ENCODE measurements around the gene HNRNPC.
"Not testable (repeated sequence)": the region's sequence is repeated elsewhere in the genome, so short reads cannot be mapped to it uniquely, and the experiment has no call there.

Gene HNRNPC

DNA sequence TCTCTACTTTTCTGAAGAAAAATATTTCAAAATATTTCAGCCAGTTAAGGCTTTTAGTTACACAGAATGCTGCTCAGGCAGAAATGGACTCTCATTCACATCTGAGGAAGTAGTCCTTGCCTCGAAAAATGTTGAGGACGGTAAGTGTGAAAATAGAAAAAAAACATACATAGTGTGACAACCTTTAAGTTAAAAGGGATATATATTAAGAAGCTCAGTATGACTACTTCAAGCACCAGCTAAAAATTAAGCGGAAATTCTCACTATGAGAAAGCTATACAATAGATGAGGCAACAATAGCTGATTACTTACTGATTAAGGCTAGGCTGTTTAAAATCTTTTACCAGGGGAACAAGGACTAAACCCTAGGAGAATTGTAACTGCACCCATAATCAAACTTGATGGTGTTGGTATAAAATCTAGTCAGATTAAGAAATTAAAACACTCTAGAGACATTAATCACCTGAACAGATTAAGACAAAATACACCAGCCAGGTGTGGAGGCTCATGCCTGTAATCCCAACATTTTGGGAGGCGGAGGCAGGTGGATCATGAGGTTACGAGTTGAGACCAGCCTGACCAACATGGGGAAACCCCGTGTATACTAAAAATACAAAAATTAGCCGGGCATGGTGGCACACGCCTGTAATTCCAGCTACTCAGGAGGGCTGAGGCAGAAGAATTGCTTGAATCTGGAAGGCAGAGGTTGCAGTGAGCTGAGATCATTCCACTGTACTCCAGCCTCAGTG is 53.9 kb downstream of the HNRNPC start:
- H3K9me3 ChIP-seq (ENCODE audit: insufficient read depth, low read length), result no peaks in the 10 kb centered on the region
- H2AFZ ChIP-seq (ENCODE audit: low read depth, low read length), result no peak overlapping the region
- no peak overlapping the region for H3K4me3 ChIP-seq (ENCODE audit: low read length)
- H3K4me2 ChIP-seq (ENCODE audit: low read length), result no peak overlapping the region
- peaks cover 6% of the 10 kb centered on the region; the same call in 1 of the 2 replicates for H3K4me1 ChIP-seq (ENCODE audit: low read length)
- H3K36me3 ChIP-seq (replicated peaks; ENCODE audit: low read depth, low read length), result peaks cover 78% of the 10 kb centered on the region
- no peak for TF ChIP-seq EZH2phosphoT487 (IDR thresholded peaks at IDR 0.05; ENCODE audit: low read depth)
- TF ChIP-seq, protein P1, sequence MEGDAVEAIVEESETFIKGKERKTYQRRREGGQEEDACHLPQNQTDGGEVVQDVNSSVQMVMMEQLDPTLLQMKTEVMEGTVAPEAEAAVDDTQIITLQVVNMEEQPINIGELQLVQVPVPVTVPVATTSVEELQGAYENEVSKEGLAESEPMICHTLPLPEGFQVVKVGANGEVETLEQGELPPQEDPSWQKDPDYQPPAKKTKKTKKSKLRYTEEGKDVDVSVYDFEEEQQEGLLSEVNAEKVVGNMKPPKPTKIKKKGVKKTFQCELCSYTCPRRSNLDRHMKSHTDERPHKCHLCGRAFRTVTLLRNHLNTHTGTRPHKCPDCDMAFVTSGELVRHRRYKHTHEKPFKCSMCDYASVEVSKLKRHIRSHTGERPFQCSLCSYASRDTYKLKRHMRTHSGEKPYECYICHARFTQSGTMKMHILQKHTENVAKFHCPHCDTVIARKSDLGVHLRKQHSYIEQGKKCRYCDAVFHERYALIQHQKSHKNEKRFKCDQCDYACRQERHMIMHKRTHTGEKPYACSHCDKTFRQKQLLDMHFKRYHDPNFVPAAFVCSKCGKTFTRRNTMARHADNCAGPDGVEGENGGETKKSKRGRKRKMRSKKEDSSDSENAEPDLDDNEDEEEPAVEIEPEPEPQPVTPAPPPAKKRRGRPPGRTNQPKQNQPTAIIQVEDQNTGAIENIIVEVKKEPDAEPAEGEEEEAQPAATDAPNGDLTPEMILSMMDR (IDR thresholded peaks at IDR 0.05; ENCODE audit: low read depth, low read length), result no peak
- peak overlapping the region; percentile 16; the same call in 1 of the 2 replicates for H3K27ac ChIP-seq (ENCODE audit: low read length)
- H4K20me1 ChIP-seq (ENCODE audit: insufficient read depth, low read length), result peaks cover 90% of the 10 kb centered on the region
- no peak overlapping the region for H3K9ac ChIP-seq (ENCODE audit: low read length)
- peaks cover 89% of the 10 kb centered on the region for H3K79me2 ChIP-seq (ENCODE audit: low read length)
- H3K27me3 ChIP-seq (ENCODE audit: low read depth, low read length), result no peaks in the 10 kb centered on the region

DNA sequence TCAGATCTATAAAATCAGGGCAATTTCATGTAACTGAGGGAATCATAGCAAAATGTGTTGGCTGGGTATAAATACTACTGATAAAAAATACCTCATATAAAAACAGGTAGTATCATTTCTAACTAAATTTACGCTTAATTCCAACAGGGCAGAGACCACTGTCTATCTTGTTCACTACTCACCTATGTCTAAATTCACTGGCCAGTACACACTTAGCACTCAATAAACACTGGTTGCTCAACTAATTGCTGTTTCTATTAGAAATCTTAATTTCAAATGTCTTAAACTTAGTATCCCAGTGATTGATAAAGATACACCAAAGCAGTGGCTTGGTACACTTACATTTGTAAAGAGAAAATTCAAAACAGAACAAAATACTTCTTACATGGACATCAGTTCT is 55.6 kb downstream of the HNRNPC start:
- H2AFZ ChIP-seq (ENCODE audit: low read depth, low read length), result no peak overlapping the region
- no peaks in the 10 kb centered on the region for H3K27me3 ChIP-seq (ENCODE audit: low read depth, low read length)
- H3K36me3 ChIP-seq (replicated peaks; ENCODE audit: low read depth, low read length), result peaks cover 82% of the 10 kb centered on the region
- no peak overlapping the region for H3K9ac ChIP-seq (ENCODE audit: low read length)
- H3K9me3 ChIP-seq (ENCODE audit: insufficient read depth, low read length), result no peaks in the 10 kb centered on the region
- H4K20me1 ChIP-seq (ENCODE audit: insufficient read depth, low read length), result peaks cover 89% of the 10 kb centered on the region
- no peak overlapping the region for H3K4me2 ChIP-seq (ENCODE audit: low read length)
- H3K4me3 ChIP-seq (ENCODE audit: low read length), result no peak overlapping the region
- TF ChIP-seq, protein P1 (IDR thresholded peaks at IDR 0.05; ENCODE audit: low read depth, low read length), result no peak
- TF ChIP-seq EZH2phosphoT487 (IDR thresholded peaks at IDR 0.05; ENCODE audit: low read depth), result no peak
- peaks cover 6% of the 10 kb centered on the region; the same call in 1 of the 2 replicates for H3K4me1 ChIP-seq (ENCODE audit: low read length)
- peaks cover 85% of the 10 kb centered on the region for H3K79me2 ChIP-seq (ENCODE audit: low read length)
- H3K27ac ChIP-seq (ENCODE audit: low read length), result no peak overlapping the region

- Histone ChIP-seq H4K20me1 (ENCODE audit: insufficient read depth, low read length) (peaks cover 90% of the 10 kb centered on the region), H3K36me3 (replicated peaks; ENCODE audit: low read depth, low read length) (peaks cover 88% of the 10 kb centered on the region), H3K79me2 (ENCODE audit: low read length) (peaks cover 81% of the 10 kb centered on the region), H3K4me1 (ENCODE audit: low read length) (peaks cover 14% of the 10 kb centered on the region)
- H3K9ac ChIP-seq (ENCODE audit: low read length); H3K27ac ChIP-seq (ENCODE audit: low read length); H3K4me2 ChIP-seq (ENCODE audit: low read length); H3K27me3 ChIP-seq (ENCODE audit: low read depth, low read length); H2AFZ ChIP-seq (ENCODE audit: low read depth, low read length); H3K4me3 ChIP-seq (ENCODE audit: low read length); H3K9me3 ChIP-seq (ENCODE audit: insufficient read depth, low read length): not testable (repeated sequence)
Measured at GRCh38 chr14:21212824-21213223, 56.4 kb downstream of the HNRNPC start.

GRCh38 chr14:21211509-21211908 is 57.7 kb downstream of the HNRNPC start:
- Histone ChIP-seq H3K4me3 (ENCODE audit: low read length) (no peak overlapping the region), H2AFZ (ENCODE audit: low read depth, low read length) (no peak overlapping the region), H3K9me3 (ENCODE audit: insufficient read depth, low read length) (no peaks in the 10 kb centered on the region), H3K36me3 (replicated peaks; ENCODE audit: low read depth, low read length) (peaks cover 87% of the 10 kb centered on the region), H3K27me3 (ENCODE audit: low read depth, low read length) (no peaks in the 10 kb centered on the region), H4K20me1 (ENCODE audit: insufficient read depth, low read length) (peaks cover 89% of the 10 kb centered on the region), H3K9ac (ENCODE audit: low read length) (no peak overlapping the region), H3K4me1 (ENCODE audit: low read length) (peaks cover 20% of the 10 kb centered on the region), H3K27ac (ENCODE audit: low read length) (no peak overlapping the region), H3K4me2 (ENCODE audit: low read length) (no peak overlapping the region), H3K79me2 (ENCODE audit: low read length) (peaks cover 72% of the 10 kb centered on the region)
- TF ChIP-seq, protein P1 (IDR thresholded peaks at IDR 0.05; ENCODE audit: low read depth, low read length), result no peak
- no peak for TF ChIP-seq EZH2phosphoT487 (IDR thresholded peaks at IDR 0.05; ENCODE audit: low read depth)

Data from OCI-LY3 (cell line).